Activated CD8-positive, alpha-beta memory T cell treated with anti-CD3 and anti-CD28 coated beads, Interleukin-2, amount 50 U/mL, for 24 hours (primary cell): ENCODE results near the gene FAM234A.

Source experiments
- DNase-seq: peaks from one replicate; pipeline ENCODE4 v3.0.0-alpha.2; 2020; ENCODE audit errors: extremely low read depth

FAM234A gene

DNA sequence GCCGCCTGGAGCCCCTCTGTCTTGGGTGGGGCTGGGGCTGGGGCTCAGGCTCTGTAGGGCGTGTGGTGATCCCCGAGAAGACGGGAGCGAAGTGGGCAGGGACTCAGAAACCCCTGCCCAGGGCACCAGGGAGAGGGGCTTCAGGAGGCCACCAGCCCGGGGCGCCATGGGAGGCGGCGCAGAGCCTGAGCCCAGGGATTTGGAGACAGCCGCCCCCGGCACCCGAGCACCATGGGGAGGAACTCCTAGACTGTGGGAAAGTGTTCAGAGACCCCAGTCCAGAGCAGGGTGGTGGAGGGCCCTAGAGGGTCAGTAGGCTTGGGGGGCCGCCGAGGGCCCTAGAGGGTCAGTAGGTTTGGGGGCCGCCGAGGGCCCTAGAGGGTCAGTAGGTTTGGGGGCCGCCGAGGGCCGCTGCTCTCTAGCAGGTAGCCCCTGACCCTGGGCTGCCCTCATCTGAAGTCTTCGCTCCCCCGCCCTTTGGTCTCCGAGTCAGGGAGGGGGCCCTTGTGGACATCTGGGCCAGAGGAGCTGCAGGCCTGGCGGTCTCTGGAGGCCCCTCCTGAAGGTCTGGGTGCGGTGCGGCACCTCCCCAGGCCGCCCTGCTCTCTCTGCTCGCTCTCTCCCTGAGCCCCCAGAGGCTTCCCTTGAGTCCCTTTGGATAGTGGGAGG, 46.5 kb downstream of the FAM234A start:
- no peak for DNase-seq

DNA sequence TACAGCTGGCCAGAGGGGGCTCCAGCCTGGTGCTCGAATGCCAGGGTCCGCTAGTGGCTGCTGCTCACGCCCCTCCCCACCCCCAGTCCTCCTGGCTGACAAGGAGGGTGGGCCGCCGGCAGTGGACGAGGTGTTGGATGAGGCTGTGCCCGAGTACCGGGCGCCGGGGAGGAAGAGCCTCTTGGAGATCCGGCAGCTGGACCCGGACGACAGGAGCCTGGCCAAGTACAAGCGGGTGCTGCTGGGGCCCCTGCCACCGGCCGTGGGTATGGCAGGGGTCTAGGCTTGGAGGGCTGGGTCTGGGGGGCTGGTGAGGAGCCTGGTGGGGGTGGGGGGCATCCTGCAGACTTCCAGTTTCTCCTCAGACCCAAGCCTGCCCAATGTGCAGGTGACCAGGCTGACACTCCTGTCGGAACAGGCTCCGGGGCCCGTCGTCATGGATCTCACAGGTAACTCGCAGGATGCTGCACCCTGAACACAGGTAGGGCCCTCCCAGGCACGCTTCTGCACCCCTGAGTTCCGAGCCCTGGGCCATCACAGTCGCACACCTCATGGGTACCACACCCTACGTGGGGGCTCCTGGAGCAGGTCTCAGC, 47.1 kb downstream of the FAM234A start:
- no peak for DNase-seq

GRCh38 chr16:282491-282890, 47.9 kb downstream of the FAM234A start:
- DNase-seq: no peak

DNA sequence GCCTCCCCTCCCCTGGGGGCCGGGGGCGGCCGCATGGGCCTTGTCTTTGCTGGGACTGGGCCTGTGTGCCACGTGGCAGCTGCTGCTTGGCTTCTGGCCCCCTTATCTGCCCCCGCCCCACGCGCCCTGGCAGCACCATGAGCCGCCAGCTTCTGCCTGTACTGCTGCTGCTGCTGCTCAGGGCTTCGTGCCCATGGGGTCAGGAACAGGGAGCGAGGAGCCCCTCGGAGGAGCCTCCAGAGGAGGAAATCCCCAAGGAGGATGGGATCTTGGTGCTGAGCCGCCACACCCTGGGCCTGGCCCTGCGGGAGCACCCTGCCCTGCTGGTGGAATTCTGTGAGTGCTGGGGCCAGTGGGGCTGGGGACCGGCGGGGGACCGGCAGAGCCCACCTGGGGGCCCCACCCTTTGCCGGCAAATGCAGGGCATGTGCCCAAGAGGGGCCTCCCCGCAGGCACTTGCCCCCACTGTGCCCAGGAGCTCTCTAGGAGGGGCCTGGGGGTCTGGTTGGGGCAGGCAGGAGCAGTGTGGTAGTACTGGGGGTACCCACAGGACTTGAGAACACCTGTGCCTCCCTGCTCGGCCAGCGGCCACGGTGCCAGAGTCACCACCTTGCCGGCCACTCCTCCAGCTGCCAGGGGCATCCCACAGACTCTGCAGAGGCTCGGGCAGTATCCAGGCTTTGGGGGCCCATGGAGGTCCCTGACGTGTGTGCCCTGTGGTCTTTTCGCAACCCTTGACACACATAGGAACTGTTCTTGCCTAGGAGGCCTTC, 48.6 kb downstream of the FAM234A start, which contains the start of gene PDIA2:
Gene PDIA2, plus strand, starts transcription at position 132 of the 773 bp plus-strand sequence. Its CDS starts 6 bp downstream, at position 138.
- no peak for DNase-seq

- DNase-seq: no peak
These were observed 49.8 kb downstream of the FAM234A start for GRCh38 chr16:284204-285120.

- DNase-seq: no peak
These were observed 50.8 kb downstream of the FAM234A start for GRCh38 chr16:285146-286055.

DNA sequence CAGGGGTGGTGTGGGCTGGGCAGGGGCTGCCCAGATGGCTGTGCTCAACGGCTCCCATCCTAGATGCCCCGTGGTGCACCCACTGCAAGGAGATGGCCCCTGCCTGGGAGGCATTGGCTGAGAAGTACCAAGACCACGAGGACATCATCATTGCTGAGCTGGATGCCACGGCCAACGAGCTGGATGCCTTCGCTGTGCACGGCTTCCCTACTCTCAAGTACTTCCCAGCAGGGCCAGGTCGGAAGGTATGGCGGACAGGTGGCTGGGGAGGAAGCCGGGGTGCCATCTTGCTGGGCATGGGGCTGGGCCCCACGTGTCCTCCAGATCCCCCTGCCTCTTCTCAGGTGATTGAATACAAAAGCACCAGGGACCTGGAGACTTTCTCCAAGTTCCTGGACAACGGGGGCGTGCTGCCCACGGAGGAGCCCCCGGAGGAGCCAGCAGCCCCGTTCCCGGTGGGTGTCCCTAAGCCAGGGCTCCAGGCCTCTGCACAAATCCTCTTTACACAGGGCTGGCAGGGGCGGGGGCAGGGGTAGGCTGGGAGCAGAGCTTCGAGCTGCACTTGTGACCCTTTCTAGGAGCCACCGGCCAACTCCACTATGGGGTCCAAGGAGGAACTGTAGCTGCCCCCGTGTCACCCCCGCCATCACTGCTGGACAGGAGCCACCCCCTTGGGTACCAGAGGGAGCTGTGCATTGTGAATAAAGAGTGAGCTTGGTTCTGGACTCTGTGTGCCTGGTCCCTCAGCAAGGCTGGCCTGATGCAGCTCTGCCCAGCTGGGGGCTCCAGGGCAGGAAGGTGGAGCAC, 52.1 kb downstream of the FAM234A start:
- no peak for DNase-seq

- DNase-seq: no peak
These were observed 52.7 kb downstream of the FAM234A start for GRCh38 chr16:287298-287811.

GRCh38 chr16:287981-288920, 53.6 kb downstream of the FAM234A start:
- DNase-seq: no peak

DNA sequence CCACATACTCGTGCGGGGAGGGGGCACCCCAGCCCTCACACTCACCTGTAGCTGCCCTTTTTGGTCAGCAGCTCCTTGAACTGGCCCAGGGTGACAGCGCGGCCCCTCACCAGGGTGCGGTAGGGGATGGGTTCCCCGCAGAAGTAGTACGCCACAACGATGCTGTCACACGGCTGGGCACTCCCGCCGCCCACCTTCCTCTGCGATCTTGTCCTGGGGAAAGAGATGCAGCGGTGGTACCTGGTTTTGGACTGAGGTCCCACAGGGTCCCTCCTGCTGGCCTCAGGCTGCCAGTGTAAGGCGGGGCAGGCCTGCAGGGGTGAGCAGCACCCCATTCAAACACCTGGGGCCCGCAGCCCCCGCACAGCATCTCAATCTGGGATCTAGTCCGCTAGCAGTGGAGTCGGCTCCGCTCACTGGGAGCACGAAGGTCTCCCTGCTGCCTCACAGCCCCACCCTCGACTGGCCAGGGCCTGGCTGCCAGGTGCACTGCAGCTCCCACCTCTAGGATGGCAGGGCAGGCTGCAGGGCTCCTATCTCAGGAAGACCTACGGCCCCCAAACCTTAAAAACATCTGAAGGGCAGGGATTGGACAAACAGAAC, 54.9 kb downstream of the FAM234A start:
- DNase-seq: no peak

DNA sequence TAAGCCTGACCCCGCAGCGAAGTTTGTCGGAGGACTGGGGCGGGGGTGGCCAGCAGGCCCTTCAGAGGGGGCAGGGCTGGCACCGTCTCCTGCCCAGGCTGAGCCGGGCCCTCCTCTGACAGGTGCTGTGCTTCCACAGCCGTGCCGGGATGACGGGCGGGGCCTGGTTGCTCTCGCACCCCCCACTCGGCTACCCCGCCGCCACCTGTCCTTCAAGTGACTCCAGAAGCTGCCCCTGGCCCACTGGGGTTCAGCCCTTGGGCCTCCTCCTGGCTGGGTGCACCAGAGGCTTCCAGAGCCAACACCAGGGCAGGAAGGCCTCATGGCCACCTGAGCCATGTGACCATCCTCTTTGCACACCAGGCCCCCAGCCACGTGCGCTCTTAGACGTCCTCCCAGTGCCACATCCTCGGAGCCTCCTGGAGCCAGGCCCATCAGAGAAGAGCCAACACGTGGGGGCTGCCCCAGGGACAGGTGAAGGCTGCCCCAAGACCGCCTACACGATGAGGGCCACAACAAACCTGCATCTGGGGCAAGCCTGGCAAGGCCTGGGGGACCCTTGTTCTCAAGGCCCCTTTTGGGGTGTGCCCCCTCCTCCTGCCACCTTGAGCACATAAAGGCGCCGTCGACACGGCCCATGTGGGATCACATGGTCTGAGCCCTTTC, 55.5 kb downstream of the FAM234A start:
- no peak for DNase-seq

GRCh38 chr16:290681-291405, 56.2 kb downstream of the FAM234A start:
- no peak for DNase-seq

DNA sequence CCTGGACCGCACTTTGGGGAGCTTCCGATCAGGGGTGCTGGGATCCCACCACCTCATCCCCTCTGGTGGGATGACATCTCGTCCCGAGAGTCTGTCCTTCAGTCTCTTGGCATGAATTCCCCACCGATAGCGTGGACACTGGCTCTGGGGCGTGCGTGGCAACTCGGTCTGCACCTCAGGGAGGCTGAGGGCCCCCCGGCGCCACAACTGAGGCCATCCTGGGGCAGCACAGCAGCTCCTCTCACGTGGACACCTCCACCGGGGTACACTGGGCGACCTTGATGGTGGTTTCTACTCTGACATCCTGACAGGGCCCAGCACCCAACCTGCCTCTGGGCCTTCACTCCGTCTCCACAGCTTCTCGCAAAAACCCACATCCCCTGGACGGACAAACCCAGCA, 56.9 kb downstream of the FAM234A start:
- DNase-seq: no peak

DNA sequence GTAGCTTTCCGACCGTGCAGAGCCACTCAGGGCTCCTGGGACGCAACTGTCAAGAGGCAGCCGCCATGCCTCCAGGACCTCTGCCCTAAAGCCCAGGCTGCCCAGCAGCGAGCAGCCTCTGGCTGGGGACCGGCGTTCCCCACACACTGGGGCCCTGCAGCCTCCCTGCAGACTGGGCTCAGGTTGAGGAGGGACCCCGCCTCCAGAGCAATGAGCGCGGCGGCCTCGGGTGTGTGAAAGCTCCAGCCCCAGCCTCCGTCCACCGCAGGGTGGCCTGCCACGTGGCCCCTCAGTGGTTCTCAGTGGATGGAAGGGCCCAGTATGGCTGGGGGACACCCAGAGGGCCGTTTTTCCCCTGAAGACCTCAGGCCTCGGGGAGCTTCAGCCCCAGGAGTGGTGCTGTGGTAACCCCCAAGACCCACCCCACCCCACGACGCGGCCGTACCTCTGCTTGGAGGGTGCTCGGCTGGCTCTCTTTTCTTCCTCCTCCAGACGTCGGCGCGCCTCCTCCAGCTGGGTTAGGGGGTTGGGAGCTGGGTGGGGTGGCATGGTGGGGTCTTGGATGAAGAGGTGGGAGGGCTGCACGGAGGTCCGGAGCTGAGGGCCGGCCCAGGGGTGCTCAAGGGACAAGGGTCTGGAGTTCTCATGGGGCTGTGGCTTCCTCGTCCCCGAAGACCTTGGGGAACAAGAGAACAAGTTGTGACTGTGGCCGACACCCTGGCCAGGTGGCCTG, 58.6 kb downstream of the FAM234A start:
- no peak for DNase-seq

DNA sequence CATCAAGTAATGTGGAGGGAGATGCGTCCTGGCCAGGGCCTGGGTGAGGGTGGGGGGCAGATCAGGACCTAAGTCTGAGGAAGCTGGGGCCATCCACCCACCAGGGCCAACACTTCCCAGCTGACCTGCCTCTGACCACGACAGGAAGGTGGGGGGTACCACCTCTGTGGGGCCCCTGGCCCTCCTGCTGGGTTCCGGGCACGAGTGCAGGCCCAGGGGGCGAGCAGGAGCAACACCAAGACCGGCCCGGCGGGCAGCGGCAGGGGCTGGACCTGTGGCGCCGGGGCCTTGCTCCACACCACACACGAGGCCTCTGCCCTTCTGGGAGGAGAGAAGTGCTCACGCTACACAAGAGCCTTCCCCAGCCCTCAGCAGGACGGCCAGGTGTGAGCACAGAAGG, 61.7 kb downstream of the FAM234A start:
- DNase-seq: no peak

DNA sequence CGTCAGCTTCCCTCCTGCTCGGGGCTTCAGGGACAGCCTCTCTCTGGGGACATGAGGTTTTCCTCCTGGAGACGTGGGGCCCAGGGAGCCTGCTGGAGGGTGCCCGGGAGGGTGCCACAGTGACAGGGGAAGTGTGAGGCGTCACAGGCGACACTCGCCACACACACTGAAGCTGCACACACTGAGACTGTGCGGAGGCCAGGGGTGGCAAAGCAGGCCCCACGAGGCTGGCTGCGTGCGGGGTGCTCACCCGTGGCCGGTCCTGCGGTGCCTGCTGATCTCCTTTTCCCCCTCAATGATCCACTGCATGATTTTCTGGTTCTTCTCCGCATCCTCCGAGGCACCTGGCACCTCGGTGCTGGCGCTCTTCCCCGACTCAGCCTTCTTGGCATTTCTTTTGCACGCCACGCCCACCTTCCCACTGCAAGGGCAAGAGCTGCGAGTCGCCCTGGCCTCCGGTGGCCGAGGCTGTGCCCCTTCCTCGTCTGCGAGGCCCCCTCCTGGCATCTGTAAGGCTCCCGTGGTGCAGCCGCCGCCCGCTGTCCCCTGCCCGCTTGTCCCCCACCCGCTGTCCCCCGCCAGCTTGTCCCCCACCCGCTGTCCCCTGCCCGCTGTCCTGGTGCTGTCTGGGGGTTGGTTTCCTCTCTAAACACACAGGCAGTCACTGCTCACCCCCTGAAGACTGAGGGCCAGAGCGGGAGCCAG, 62.3 kb downstream of the FAM234A start:
- DNase-seq: no peak
